Heart right ventricle (tissue), 16 donors: ENCODE results near the gene MAP3K5. TPM values are rescaled to one million over a fixed set of nuclear protein-coding genes. Genes with fewer than 3 reads are reported as not detected.

ENCODE experiments used
- ATAC-seq, 8 donors: fragments of 200-7000 bp; cut with Tn5 transposase; one replicate each; pipeline ENCODE4 v1.9.1; 2020; ENCODE audit warnings: mild to moderate bottlenecking in 8 of 8, moderate library complexity in 8 of 8, moderate number of reproducible peaks in 1 of 8
- DNase-seq, 2 donors: peaks; one replicate each; pipeline ENCODE4 v3.0.0-alpha.2; 2020
- H3K27ac ChIP-seq, 10 donors: fragments of 200-600 bp; sonication (generic) in 2 of 10; one replicate each; pipeline versions ENCODE4 v1.5.0 to v1.8.0; 2020 to 2022; ENCODE audit warnings: mild to moderate bottlenecking in 3 of 10
- H3K27me3 ChIP-seq, 7 donors: fragments of 200-600 bp; one replicate each; pipeline ENCODE4 v1.8.0; 2021 to 2022; ENCODE audit warnings: mild to moderate bottlenecking in 2 of 7
- H3K36me3 ChIP-seq, 9 donors: fragments of 200-600 bp; sonication (generic) in 1 of 9; one replicate each; pipeline versions ENCODE4 v1.5.0 to v1.8.0; 2020 to 2022; ENCODE audit warnings: mild to moderate bottlenecking in 2 of 9
- H3K4me1 ChIP-seq, 9 donors: fragments of 200-600 bp; sonication (generic) in 1 of 9; one replicate each; pipeline versions ENCODE4 v1.5.0 to v1.8.0; 2020 to 2022; ENCODE audit warnings: mild to moderate bottlenecking in 4 of 9
- H3K4me3 ChIP-seq, 10 donors: fragments of 200-600 bp; sonication (generic) in 2 of 10; one replicate each; pipeline versions ENCODE4 v1.5.0 to v1.8.0; 2020 to 2022; ENCODE audit warnings: mild to moderate bottlenecking in 7 of 10, moderate library complexity in 2 of 10
- H3K9me3 ChIP-seq, 11 donors: fragments of 200-600 bp in 10 of 11; sonication (generic) in 2 of 11; one replicate each; pipeline versions ENCODE4 v1.5.0 to v1.8.0; 2013 to 2022; ENCODE audit warnings: mild to moderate bottlenecking in 2 of 11, control low read depth in 1 of 11, moderate library complexity in 1 of 11
- CTCF ChIP-seq, 9 donors: fragments of 200-600 bp; sonication (generic) in 2 of 9; IDR thresholded peaks; one replicate each; pipeline versions ENCODE4 v1.5.0 to v1.8.0; 2021 to 2022; ENCODE audit warnings: antibody characterized with exemption in 9 of 9, mild to moderate bottlenecking in 5 of 9, moderate library complexity in 1 of 9
- whole genome bisulfite sequencing, 2 donors: extraction: QIAGEN DNeasy Blood & Tissue Kit; methylation state at CpG; one replicate each; pipeline ENCODE4 v1.1.7; 2013; ENCODE audit warnings: inconsistent platforms in 1 of 2; 5-methylcytosine and 5-hydroxymethylcytosine counted together
- intact Hi-C, 10 donors: fragments of 100-400 bp; cut with DNase I; formaldehyde crosslinking; loops; one replicate each; pipeline versions ENCODE4 v1.11.1 to v1.14.2; 2022
- polyA plus RNA-seq, 2 donors: library from polyadenylated mRNA; stranded (reverse); fragments of 200-250 nt; gene quantifications; one replicate each; pipeline ENCODE4 v1.2.3, GENCODE V29; 2013
- total RNA-seq, 10 donors: library from RNA; stranded (reverse); fragmentation: NEBNext Ultra II Directional in 3 of 10; extraction: Animal tissue kit (Norgen Biotek cat#: 25700) in 3 of 10; gene quantifications; one replicate each; pipeline versions ENCODE4 v1.2.1 to v1.2.4, GENCODE V29; 2021 to 2023
- donor health status: Arrhythmogenic right ventricular cardiomyopathy.
- donor health status: ischemic (EF 13 %, LVEDD 7.1; RV severe dilation, severe dysfunction).
- donor health status: healthy with polysubstance abuse.
- donor health status: DM: no; HTN: yes; CAD: no.
- donor health status: DM: no; HTN: no; CAD: no.
- donor health status: ischemic (EF 25% LVEDD 6.9; RV normal size, moderate dysfunction).
- donor health status: ischemic (EF 25% LVEDD 5.7; RV mildly dilated, moderate dysfunction).
- donor health status: healthy.
- donor health status: DM: yes; HTN: yes; CAD: no.
- donor health status: Ischemic cardiomyopathy.
- donor health status: ischemic (EF 35%, LVEDD 5.7; RV mildly dilated, moderate dysfunction).
- donor health status: nonischemic (EF 11% LVEDD 7.7; RV severe dilation, severe dysfunction).
- donor health status: DM: yes; HTN: yes; CAD: no.
- donor health status: PGD.
- donor health status: ischemic (EF 29% LVEDD 5.4; RV normal size, mild dysfunction).
- donor health status: nonischemic (EF 23%, LVEDD 6.1; RV moderate dilation, normal function).

The MAP3K5 gene
- total and polyA plus RNA-seq, 12 donors, result 5.1 to 35.7 (median 27.8) TPM

DNA sequence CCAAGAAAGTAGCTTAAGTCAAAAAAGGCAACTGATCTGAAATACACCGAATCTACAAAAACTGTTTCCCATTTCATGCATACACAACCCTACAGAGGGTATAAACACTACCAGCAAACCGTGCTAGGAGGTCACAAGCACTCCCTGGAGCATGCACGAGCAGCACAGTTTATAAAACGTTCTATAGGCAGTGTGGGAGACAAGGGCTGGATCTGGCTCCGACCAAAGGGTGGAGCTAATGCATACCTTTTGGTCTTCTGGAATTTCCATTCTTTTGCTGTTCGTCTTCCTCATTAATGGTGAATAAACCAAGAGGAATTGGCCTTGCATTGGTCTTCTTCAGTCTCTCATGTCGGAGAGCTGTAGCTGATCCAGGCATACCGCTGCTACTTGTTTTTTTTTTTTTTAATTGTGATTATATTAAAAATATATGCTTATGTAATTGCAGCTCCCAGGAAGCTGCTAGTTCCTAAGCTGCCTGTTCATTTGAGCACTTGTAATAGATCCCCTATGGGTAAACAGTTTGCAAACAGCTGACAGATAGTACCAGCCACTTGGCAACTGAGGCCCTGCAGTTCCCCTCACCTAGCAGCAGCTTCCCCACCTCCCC lies 266.6 kb downstream of the MAP3K5 start:
- DNase-seq, result no peak
- WGBS, 2 donors, result 54 to 61% methylated on average over 8 of the region's 8 CpGs
- Histone ChIP-seq H3K9me3 (no peaks in the 10 kb centered on the region), H3K27ac (no peak overlapping the region), H3K36me3 (no peaks in the 10 kb centered on the region), H3K4me1 (peaks cover 0 to 14% (median 0%) of the 10 kb centered on the region in 9 donors), H3K27me3 (peaks cover 0 to 4% (median 0%) of the 10 kb centered on the region in 7 donors), H3K4me3 (no peak overlapping the region)
- intact Hi-C loops, result no loop called here
- TF ChIP-seq CTCF (IDR thresholded peaks at IDR 0.05), result no peak
- no peak for ATAC-seq

- intact Hi-C loops, result no loop called here
- Histone ChIP-seq H3K36me3 (no peaks in the 10 kb centered on the region), H3K9me3 (no peaks in the 10 kb centered on the region), H3K4me3 (no peak overlapping the region), H3K4me1 (peaks cover 0 to 14% (median 0%) of the 10 kb centered on the region in 9 donors), H3K27me3 (peaks cover 0 to 4% (median 0%) of the 10 kb centered on the region in 7 donors), H3K27ac (no peak overlapping the region)
- no peak for TF ChIP-seq CTCF (IDR thresholded peaks at IDR 0.05)
- ATAC-seq (no peak), DNase-seq (no peak)
- WGBS, 2 donors, result 71% methylated on average over 2 of the region's 2 CpGs
Observed at GRCh38 chr6:136524936-136525413, 267.3 kb downstream of the MAP3K5 start.

- intact Hi-C loops, result no loop called here
- peaks cover 0 to 14% (median 0%) of the 10 kb centered on the region in 9 donors for H3K4me1 ChIP-seq
- peaks cover 0 to 4% (median 0%) of the 10 kb centered on the region in 7 donors for H3K27me3 ChIP-seq
- H3K9me3 ChIP-seq, result no peaks in the 10 kb centered on the region
- DNase-seq (no peak), ATAC-seq (no peak)
- no peak overlapping the region for H3K27ac ChIP-seq
- H3K36me3 ChIP-seq, result no peaks in the 10 kb centered on the region
- H3K4me3 ChIP-seq, result no peak overlapping the region
- no peak for TF ChIP-seq CTCF (IDR thresholded peaks at IDR 0.05)
- WGBS, 2 donors, result 67 to 68% methylated on average over 2 of the region's 2 CpGs
Observed at GRCh38 chr6:136524339-136524935, 267.8 kb downstream of the MAP3K5 start.

DNA sequence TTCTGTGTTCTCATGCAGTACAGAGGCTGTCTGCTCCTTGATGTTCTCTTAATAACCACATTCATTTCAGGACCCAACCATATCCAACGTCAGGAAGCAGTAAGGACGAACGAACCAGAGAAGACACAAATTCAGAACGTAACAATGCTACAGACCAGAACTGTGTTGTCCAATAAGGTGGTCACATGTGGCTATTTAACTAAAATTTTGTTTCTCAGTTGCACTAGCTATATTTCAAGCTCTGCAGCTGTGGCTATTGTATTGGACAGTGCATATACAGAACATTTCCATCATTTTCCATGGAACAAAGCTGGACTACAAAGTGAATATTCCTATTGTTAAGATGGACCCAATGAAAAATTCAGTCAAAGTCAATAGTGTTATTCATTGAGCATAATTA lies 269.1 kb downstream of the MAP3K5 start:
- H3K9me3 ChIP-seq, result no peaks in the 10 kb centered on the region
- no peak overlapping the region for H3K4me3 ChIP-seq
- ATAC-seq, result no peak
- no peak for TF ChIP-seq CTCF (IDR thresholded peaks at IDR 0.05)
- H3K36me3 ChIP-seq, result no peaks in the 10 kb centered on the region
- H3K27me3 ChIP-seq, result peaks cover 0 to 4% (median 0%) of the 10 kb centered on the region in 7 donors
- intact Hi-C loops, result no loop called here
- no peak overlapping the region for H3K27ac ChIP-seq
- no peak for DNase-seq
- 85 to 88% methylated on average over 4 of the region's 4 CpGs for whole genome bisulfite sequencing, 2 donors
- H3K4me1 ChIP-seq, result peaks cover 0 to 14% (median 0%) of the 10 kb centered on the region in 9 donors
